Smooth muscle cell of the brain vasculature (primary cell): ENCODE measurements around the gene MPST.

Experiments
- DNase-seq: peaks from one replicate; pipeline ENCODE4 v3.0.0-alpha.2; 2012; ENCODE audit warnings: low read depth, low spot score

The MPST gene

GRCh38 chr22:37079158-37079557, 59.6 kb downstream of the MPST start:
- DNase-seq, result no peak
